Fibroblast of lung (primary cell): ENCODE data around the gene OLA1.

Experiments
- EZH2 ChIP-seq: IDR thresholded peaks from 2 replicates; pipeline ENCODE4 v1.5.1; 2012; ENCODE audit warnings: low read length, control low read depth, mild to moderate bottlenecking; ENCODE audit errors: missing control alignments
- TF ChIP-seq, protein P1 (sequence below), 2 donors: IDR thresholded peaks in 1 of 2; conservative IDR thresholded peaks in 1 of 2; 1 replicate in 1 of 2; 2 replicates in 1 of 2; pipeline ENCODE4 v1.5.1; 2011 to 2012; ENCODE audit warnings: low read length in 2 of 2, control low read depth in 1 of 2, inconsistent platforms in 1 of 2, low read depth in 1 of 2, mild to moderate bottlenecking in 1 of 2

DNA sequence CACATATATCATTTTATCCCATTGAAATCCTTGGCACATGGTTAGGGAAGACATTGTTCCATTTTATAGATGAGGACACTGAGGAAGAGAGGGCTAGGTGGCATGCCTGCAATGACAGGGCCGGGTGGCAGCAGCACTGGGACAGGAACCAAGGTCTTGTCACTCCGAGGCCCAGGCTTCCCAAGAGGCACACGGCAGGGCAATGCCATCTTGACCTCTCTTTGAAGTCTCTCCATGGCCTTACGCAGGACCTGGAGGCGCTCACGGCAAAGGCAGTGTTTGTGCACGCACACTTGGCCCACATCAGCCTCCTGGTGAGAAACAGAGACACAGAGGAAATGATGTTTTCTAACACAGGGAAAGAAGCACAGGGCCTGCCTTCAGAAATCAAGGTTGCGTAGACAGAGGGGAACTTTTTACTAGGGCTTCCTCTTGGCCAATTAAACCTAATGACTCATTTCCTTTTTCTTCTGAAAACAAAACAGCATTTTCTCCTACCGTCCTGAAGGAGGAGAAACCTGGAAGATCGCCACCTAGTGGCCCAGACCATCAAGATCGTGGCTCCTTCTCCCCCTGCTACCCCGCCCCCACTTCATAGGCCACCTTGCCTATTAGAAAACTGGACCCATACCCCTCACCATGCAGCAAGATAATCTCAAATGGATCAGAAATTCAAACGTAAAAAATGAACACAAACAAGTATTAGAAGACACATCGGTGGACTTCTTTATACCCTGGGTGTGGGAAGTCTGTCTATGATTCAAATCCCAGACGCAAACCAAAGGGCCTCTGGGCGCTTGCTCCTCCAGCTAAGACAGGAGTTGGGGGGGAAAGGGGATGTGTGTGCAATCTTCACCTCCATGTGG is 208.5 kb downstream of the OLA1 start:
- TF ChIP-seq, protein P1, sequence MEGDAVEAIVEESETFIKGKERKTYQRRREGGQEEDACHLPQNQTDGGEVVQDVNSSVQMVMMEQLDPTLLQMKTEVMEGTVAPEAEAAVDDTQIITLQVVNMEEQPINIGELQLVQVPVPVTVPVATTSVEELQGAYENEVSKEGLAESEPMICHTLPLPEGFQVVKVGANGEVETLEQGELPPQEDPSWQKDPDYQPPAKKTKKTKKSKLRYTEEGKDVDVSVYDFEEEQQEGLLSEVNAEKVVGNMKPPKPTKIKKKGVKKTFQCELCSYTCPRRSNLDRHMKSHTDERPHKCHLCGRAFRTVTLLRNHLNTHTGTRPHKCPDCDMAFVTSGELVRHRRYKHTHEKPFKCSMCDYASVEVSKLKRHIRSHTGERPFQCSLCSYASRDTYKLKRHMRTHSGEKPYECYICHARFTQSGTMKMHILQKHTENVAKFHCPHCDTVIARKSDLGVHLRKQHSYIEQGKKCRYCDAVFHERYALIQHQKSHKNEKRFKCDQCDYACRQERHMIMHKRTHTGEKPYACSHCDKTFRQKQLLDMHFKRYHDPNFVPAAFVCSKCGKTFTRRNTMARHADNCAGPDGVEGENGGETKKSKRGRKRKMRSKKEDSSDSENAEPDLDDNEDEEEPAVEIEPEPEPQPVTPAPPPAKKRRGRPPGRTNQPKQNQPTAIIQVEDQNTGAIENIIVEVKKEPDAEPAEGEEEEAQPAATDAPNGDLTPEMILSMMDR (conservative IDR thresholded peaks at IDR 0.05 in 1 of 2, IDR thresholded peaks at IDR 0.05 in 1 of 2; ENCODE audit: low read depth in 1 of 2, low read length in 2 of 2): peak; percentile 87 to 90
- TF ChIP-seq EZH2: no peak
